Transverse colon (tissue), 3 donors: ENCODE measurements around the gene USO1.

Experiments used
- EP300 ChIP-seq: sonication (generic); formaldehyde crosslinking; IDR thresholded peaks from one replicate; pipeline ENCODE4 v1.6.1; 2017; ENCODE audit warnings: antibody characterized with exemption, low read depth
- POLR2A ChIP-seq: fragments of 450-650 bp; IDR thresholded peaks from one replicate; pipeline ENCODE4 v1.6.1; 2016; ENCODE audit warnings: antibody characterized with exemption, mild to moderate bottlenecking, moderate library complexity
- TF ChIP-seq, protein P1 (sequence below), 5 experiments: fragments of 200-600 bp in 3 of 5; fragments of 450-650 bp in 2 of 5; sonication (generic) in 3 of 5; IDR thresholded peaks; 1 replicate in 2 of 5; 2 replicates in 3 of 5; pipeline ENCODE4 v1.5.1; 2016 to 2017; ENCODE audit warnings: antibody characterized with exemption in 5 of 5, inconsistent platforms in 3 of 5, mild to moderate bottlenecking in 2 of 5, moderate library complexity in 1 of 5

DNA sequence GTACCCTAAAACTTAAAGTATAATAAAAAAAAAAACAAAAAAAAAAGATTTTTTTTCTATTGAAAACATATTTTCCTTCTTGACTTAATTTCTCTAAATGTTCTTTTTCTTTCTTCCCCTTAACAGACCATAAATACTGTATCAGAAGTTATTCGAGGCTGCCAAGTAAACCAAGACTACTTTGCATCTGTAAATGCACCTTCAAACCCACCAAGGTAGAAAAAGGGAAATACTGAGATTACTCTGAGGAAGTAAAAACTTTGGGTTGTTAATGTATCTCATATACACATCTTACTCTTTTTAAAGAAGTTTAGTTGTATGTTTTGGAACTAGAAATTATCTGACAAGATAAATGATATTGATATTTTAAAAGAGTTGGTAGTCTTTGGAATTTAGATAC lies 65.6 kb downstream of the USO1 start:
- TF ChIP-seq, protein P1, sequence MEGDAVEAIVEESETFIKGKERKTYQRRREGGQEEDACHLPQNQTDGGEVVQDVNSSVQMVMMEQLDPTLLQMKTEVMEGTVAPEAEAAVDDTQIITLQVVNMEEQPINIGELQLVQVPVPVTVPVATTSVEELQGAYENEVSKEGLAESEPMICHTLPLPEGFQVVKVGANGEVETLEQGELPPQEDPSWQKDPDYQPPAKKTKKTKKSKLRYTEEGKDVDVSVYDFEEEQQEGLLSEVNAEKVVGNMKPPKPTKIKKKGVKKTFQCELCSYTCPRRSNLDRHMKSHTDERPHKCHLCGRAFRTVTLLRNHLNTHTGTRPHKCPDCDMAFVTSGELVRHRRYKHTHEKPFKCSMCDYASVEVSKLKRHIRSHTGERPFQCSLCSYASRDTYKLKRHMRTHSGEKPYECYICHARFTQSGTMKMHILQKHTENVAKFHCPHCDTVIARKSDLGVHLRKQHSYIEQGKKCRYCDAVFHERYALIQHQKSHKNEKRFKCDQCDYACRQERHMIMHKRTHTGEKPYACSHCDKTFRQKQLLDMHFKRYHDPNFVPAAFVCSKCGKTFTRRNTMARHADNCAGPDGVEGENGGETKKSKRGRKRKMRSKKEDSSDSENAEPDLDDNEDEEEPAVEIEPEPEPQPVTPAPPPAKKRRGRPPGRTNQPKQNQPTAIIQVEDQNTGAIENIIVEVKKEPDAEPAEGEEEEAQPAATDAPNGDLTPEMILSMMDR (IDR thresholded peaks at IDR 0.05): no peak
- TF ChIP-seq POLR2A (no peak), EP300 (no peak)
